Glutamatergic neuron (in vitro differentiated cells): Measurements from ENCODE around the gene CLIP1. TPM values are rescaled to one million over a fixed set of nuclear protein-coding genes. Genes with fewer than 3 reads are reported as not detected.

ENCODE experiments used
- DNase-seq: peaks from one replicate; pipeline ENCODE4 v3.0.0; 2022
- H3K27ac Mint-ChIP-seq: one replicate; pipeline ENCODE4 v1.8.0; 2020; ENCODE audit warnings: mild to moderate bottlenecking, mixed read lengths, inconsistent platforms; ENCODE audit not compliant: unreplicated experiment
- H3K27me3 Mint-ChIP-seq: one replicate; pipeline ENCODE4 v1.8.0; 2020; ENCODE audit warnings: mild to moderate bottlenecking, moderate library complexity, mixed read lengths, inconsistent platforms; ENCODE audit not compliant: unreplicated experiment
- H3K36me3 Mint-ChIP-seq: one replicate; pipeline ENCODE4 v1.8.0; 2020; ENCODE audit warnings: mild to moderate bottlenecking, mixed read lengths, inconsistent platforms; ENCODE audit not compliant: unreplicated experiment
- H3K4me1 Mint-ChIP-seq: one replicate; pipeline ENCODE4 v1.8.0; 2020; ENCODE audit warnings: mild to moderate bottlenecking, low read depth, mixed read lengths, inconsistent platforms; ENCODE audit not compliant: unreplicated experiment
- H3K4me3 Mint-ChIP-seq: one replicate; pipeline ENCODE4 v1.8.0; 2020; ENCODE audit warnings: mild to moderate bottlenecking, mixed read lengths, inconsistent platforms; ENCODE audit not compliant: unreplicated experiment
- H3K9me3 Mint-ChIP-seq: one replicate; pipeline ENCODE4 v1.8.0; 2020; ENCODE audit warnings: mild to moderate bottlenecking, moderate library complexity, mixed read lengths, inconsistent platforms; ENCODE audit not compliant: unreplicated experiment
- total RNA-seq: library from RNA; stranded (reverse); fragmentation: NEBNext Ultra II Directional; extraction: Animal tissue kit (Norgen Biotek cat#: 25700); gene quantifications from one replicate; pipeline ENCODE4 v1.2.1, GENCODE V29; 2021; ENCODE audit not compliant: unreplicated experiment
- TF ChIP-seq, protein P1 (sequence below): fragments of 200-600 bp; sonication (generic); IDR thresholded peaks from one replicate; pipeline ENCODE4 v1.5.0; 2021; ENCODE audit not compliant: partially characterized antibody, unreplicated experiment

Gene CLIP1
- total RNA-seq, 1 donor from 2014 or later: 65.7 TPM

DNA sequence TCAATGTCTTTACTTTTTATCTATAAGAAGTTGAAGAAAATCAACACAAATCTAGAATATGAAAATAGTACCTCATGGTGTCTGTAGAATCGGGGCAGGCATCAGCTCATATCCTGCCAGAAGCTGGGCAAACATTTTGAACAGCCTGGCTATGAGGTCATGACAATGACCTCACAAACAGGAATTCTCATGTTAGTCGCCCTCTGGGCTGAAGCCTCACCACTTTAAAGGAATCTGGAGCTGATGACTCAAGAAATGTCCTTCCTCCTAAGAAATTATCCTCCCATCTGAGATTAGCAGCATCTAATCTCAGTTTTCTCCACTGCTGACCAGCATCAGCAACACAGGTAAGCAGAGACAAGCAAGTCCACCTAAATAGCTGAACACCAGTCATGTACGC, 27.1 kb downstream of the CLIP1 start:
- Mint-ChIP-seq H3K9me3 (peaks cover 3% of the 10 kb centered on the region), H3K27me3 (peaks cover 3% of the 10 kb centered on the region), H3K36me3 (no peaks in the 10 kb centered on the region), H3K27ac (no peak overlapping the region), H3K4me3 (no peak overlapping the region), H3K4me1 (peaks cover 7% of the 10 kb centered on the region)
- TF ChIP-seq, protein P1, sequence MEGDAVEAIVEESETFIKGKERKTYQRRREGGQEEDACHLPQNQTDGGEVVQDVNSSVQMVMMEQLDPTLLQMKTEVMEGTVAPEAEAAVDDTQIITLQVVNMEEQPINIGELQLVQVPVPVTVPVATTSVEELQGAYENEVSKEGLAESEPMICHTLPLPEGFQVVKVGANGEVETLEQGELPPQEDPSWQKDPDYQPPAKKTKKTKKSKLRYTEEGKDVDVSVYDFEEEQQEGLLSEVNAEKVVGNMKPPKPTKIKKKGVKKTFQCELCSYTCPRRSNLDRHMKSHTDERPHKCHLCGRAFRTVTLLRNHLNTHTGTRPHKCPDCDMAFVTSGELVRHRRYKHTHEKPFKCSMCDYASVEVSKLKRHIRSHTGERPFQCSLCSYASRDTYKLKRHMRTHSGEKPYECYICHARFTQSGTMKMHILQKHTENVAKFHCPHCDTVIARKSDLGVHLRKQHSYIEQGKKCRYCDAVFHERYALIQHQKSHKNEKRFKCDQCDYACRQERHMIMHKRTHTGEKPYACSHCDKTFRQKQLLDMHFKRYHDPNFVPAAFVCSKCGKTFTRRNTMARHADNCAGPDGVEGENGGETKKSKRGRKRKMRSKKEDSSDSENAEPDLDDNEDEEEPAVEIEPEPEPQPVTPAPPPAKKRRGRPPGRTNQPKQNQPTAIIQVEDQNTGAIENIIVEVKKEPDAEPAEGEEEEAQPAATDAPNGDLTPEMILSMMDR: no peak
- no peak for DNase-seq

DNA sequence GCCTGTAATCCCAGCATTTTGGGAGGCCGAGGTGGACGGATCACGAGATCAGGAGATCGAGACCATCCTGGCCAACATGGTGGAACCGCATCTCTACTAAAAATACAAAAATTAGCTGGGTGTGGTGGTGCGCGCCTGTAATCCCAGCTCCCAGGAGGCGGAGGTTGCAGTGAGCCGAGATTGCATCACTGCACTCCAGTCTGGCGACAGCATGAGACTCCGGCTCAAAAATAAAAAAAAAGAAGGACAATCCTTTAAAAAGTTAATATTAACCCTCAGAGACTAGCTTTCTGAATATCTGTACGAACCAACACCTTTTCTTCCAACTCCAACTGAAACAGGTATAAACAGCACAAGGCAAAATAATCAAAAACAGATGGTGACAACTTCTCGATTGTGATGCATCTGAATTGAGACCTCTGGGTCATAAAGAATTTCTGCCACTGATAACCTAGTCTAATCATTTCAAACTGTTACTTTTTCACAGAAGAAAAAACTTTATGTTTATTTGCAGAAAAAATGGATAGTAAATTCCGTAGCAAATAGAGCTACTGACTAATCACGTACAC, 27.8 kb downstream of the CLIP1 start:
- peak overlapping the region; percentile 15 for H3K27ac Mint-ChIP-seq
- TF ChIP-seq, protein P1: no peak
- peaks cover 2% of the 10 kb centered on the region for H3K4me1 Mint-ChIP-seq
- peaks cover 3% of the 10 kb centered on the region for H3K27me3 Mint-ChIP-seq
- no peak for DNase-seq
- H3K36me3 Mint-ChIP-seq: no peaks in the 10 kb centered on the region
- no peak overlapping the region for H3K4me3 Mint-ChIP-seq
- H3K9me3 Mint-ChIP-seq: peaks cover 3% of the 10 kb centered on the region

DNA sequence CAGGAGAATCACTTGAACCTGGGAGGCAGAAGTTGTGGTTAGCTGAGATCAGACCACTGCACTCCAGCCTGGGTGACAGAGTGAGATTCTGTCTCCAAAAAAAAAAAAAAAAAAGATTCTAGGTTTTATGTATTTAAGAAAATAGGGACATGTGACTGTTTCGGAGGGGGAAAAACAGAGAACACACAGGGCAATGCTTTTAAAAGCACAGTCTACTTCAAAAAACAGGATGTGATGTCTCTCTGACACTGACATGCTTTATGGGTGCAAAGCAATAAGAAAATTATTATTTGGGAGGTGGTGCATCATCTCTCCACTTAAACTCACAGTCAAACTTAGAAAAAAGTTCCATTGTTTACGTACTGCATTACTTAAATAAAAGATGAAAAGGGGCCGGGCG, 28.7 kb downstream of the CLIP1 start:
- no peaks in the 10 kb centered on the region for H3K4me1 Mint-ChIP-seq
- H3K27ac Mint-ChIP-seq: no peak overlapping the region
- H3K27me3 Mint-ChIP-seq: peaks cover 3% of the 10 kb centered on the region

DNA sequence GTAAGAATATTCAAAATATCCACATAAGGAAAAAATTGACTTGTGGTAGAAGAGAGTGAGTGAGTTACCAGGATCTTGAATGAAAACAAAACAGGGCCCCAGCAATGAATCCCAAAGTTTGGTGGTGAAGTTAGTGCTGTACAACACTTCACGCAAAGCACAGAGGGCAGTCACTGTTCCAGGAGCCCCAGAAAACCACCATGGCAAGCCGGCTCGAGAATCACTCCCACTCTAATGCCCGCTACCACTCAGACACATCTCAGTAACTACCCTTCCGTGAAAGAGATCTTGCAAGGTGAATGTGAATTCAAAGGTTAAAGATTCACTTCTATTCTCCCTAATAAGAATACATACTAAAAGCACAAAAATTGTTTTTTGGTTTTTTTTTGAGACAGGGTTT, 30.1 kb downstream of the CLIP1 start:
- no peak for DNase-seq
- Mint-ChIP-seq H3K27me3 (peaks cover 3% of the 10 kb centered on the region), H3K27ac (no peak overlapping the region), H3K9me3 (peaks cover 3% of the 10 kb centered on the region), H3K4me1 (no peaks in the 10 kb centered on the region), H3K36me3 (no peaks in the 10 kb centered on the region), H3K4me3 (no peak overlapping the region)
- TF ChIP-seq, protein P1: no peak

More for the DNA sequence above, 28.7 kb downstream of the CLIP1 start:
- H3K4me3 Mint-ChIP-seq: no peak overlapping the region
- no peak for DNase-seq
- H3K36me3 Mint-ChIP-seq: no peaks in the 10 kb centered on the region
- TF ChIP-seq, protein P1: no peak
- H3K9me3 Mint-ChIP-seq: peaks cover 3% of the 10 kb centered on the region

DNA sequence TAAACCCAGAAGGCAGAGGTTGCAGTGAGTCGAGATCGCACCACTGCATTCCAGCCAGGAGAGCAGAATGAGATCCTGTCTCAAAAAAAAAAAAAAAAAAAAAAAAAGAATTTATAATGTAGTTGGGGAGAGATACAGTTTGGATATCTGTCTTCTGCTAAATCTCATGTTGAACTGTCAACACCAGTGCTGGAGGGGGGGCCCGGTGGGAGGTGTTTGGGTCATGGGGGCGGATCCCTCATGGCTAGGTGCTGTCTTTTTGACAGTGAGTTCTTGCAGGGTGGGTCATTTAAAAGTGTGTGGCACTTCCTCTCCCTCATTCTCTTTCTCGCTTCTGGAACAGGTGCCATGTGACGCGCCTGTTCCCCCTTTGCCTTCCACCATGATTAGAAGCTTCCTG, 32.8 kb downstream of the CLIP1 start:
- Mint-ChIP-seq H3K27ac (no peak overlapping the region), H3K4me3 (no peak overlapping the region), H3K9me3 (peaks cover 3% of the 10 kb centered on the region), H3K36me3 (peaks cover 4% of the 10 kb centered on the region), H3K27me3 (peaks cover 2% of the 10 kb centered on the region), H3K4me1 (peaks cover 5% of the 10 kb centered on the region)
- TF ChIP-seq, protein P1: no peak
- no peak for DNase-seq
